Neural cell (in vitro differentiated cells): ENCODE results near the gene PPP2R5A. TPM values are rescaled to one million over a fixed set of nuclear protein-coding genes. Genes with fewer than 3 reads are reported as not detected.

Experiments used
- H2AFZ ChIP-seq: fragments of 200-600, 300-800 bp; sonication (generic), shearing (Covaris generic); 2 replicates; pipeline ENCODE4 v1.6.0; 2014; ENCODE audit warnings: low read depth, mild to moderate bottlenecking, antibody characterized with exemption, low read length, moderate library complexity
- H3F3A ChIP-seq: fragments of 200-600 bp; shearing (Covaris generic); 2 replicates; pipeline ENCODE4 v1.6.1; 2016; ENCODE audit warnings: mild to moderate bottlenecking, moderate library complexity, mixed read lengths, antibody characterized with exemption, low read length; ENCODE audit not compliant: insufficient read depth, poor library complexity, severe bottlenecking
- H3K27ac ChIP-seq: fragments of 200-600, 300-800 bp; sonication (generic), shearing (Covaris generic); 2 replicates; pipeline ENCODE4 v1.5.1; 2014; ENCODE audit warnings: mild to moderate bottlenecking, low read length, moderate library complexity
- H3K27me3 ChIP-seq: fragments of 300-800, 200-600 bp; sonication (generic), shearing (Covaris generic); 2 replicates; pipeline ENCODE4 v1.6.0; 2014; ENCODE audit warnings: mild to moderate bottlenecking, low read depth, low read length, moderate library complexity; ENCODE audit not compliant: insufficient read depth
- H3K36me3 ChIP-seq: fragments of 300-800, 200-600 bp; sonication (generic), shearing (Covaris generic); 2 replicates; pipeline ENCODE4 v1.5.1; 2014; ENCODE audit warnings: mild to moderate bottlenecking, antibody characterized with exemption, low read length, moderate library complexity; ENCODE audit not compliant: insufficient read depth
- H3K4me2 ChIP-seq: fragments of 300-800, 200-600 bp; sonication (generic), shearing (Covaris generic); 2 replicates; pipeline ENCODE4 v1.6.0; 2014; ENCODE audit warnings: mild to moderate bottlenecking, low read length
- H3K4me3 ChIP-seq: fragments of 300-800, 200-600 bp; sonication (generic), shearing (Covaris generic); 2 replicates; pipeline ENCODE4 v1.5.1; 2014; ENCODE audit warnings: mild to moderate bottlenecking, low read length, moderate library complexity
- H3K79me2 ChIP-seq: fragments of 200-600 bp; shearing (Covaris generic); replicated peaks from 2 replicates; pipeline ENCODE4 v1.6.0; 2014; ENCODE audit warnings: mild to moderate bottlenecking, low read length, moderate library complexity; ENCODE audit not compliant: insufficient read depth
- H3K9ac ChIP-seq: fragments of 300-800, 200-600 bp; sonication (generic), shearing (Covaris generic); 2 replicates; pipeline ENCODE4 v1.6.1; 2016; ENCODE audit warnings: mild to moderate bottlenecking, low read length, mixed read lengths
- H3K9me2 ChIP-seq: fragments of 200-600 bp; shearing (Covaris generic); 2 replicates; pipeline ENCODE4 v1.6.1; 2016; ENCODE audit warnings: mild to moderate bottlenecking, low read length, mixed read lengths; ENCODE audit not compliant: insufficient read depth
- H3K9me3 ChIP-seq: fragments of 200-600, 300-800 bp; sonication (generic), shearing (Covaris generic); 2 replicates; pipeline ENCODE4 v1.6.1; 2016; ENCODE audit warnings: mild to moderate bottlenecking, mixed run types, low read length, moderate library complexity, mixed read lengths
- H4K20me1 ChIP-seq: fragments of 200-600 bp; shearing (Covaris generic); 2 replicates; pipeline ENCODE4 v1.6.1; 2016; ENCODE audit warnings: mild to moderate bottlenecking, mixed run types; ENCODE audit not compliant: insufficient read depth
- EP300 ChIP-seq: fragments of 450-650 bp; conservative IDR thresholded peaks from 2 replicates; pipeline ENCODE4 v1.6.1; 2014; ENCODE audit warnings: antibody characterized with exemption, mild to moderate bottlenecking, moderate library complexity; ENCODE audit not compliant: poor library complexity, severe bottlenecking
- EZH2 ChIP-seq: fragments of 200-600, 300-800 bp; shearing (Covaris generic), sonication (generic); IDR thresholded peaks from 2 replicates; pipeline ENCODE4 v1.6.1; 2014; ENCODE audit warnings: antibody characterized with exemption, low read length, borderline replicate concordance, mild to moderate bottlenecking; ENCODE audit not compliant: insufficient read depth, poor library complexity, severe bottlenecking
- MXI1 ChIP-seq: fragments of 450-650 bp; conservative IDR thresholded peaks from 2 replicates; pipeline ENCODE4 v1.6.1; 2014; ENCODE audit warnings: antibody characterized with exemption, mild to moderate bottlenecking; ENCODE audit not compliant: poor library complexity, severe bottlenecking
- RAD21 ChIP-seq: fragments of 450-650 bp; conservative IDR thresholded peaks from 2 replicates; pipeline ENCODE4 v1.6.1; 2014; ENCODE audit warnings: antibody characterized with exemption, mild to moderate bottlenecking, moderate library complexity
- SMC3 ChIP-seq: fragments of 450-650 bp; conservative IDR thresholded peaks from 2 replicates; pipeline ENCODE4 v1.6.1; 2014; ENCODE audit warnings: antibody characterized with exemption, mild to moderate bottlenecking, moderate library complexity; ENCODE audit not compliant: poor library complexity
- TAF1 ChIP-seq: IDR thresholded peaks from 2 replicates; pipeline ENCODE4 v1.6.1; 2012; ENCODE audit warnings: low read depth
- polyA plus RNA-seq: library from polyadenylated mRNA; depleted of rRNA; stranded (reverse); fragments of >200 nt; gene quantifications from 2 replicates; pipeline ENCODE4 v1.2.3, GENCODE V29; 2014
- small RNA-seq, 3 experiments: library from RNA; depleted of rRNA; stranded (forward); fragments of <200 nt; gene quantifications; one replicate each; pipeline ENCODE3, GENCODE V24; 2012

PPP2R5A gene
- polyA plus RNA-seq, 1 donor from 2014 or later = 5.9 TPM

- no peak overlapping the region for H3K9ac ChIP-seq
- H3K4me2 ChIP-seq = no peak overlapping the region
- peaks cover 4% of the 10 kb centered on the region for H3K36me3 ChIP-seq
- TF ChIP-seq RAD21 = no peak
- no peak for TF ChIP-seq TAF1
- TF ChIP-seq EP300 = no peak
- no peak for TF ChIP-seq EZH2
- no peak for TF ChIP-seq SMC3
- no peaks in the 10 kb centered on the region for H3F3A ChIP-seq
- H3K27me3 ChIP-seq = no peaks in the 10 kb centered on the region
- H3K79me2 ChIP-seq = no peaks in the 10 kb centered on the region
- no peaks in the 10 kb centered on the region for H3K9me2 ChIP-seq
- H3K27ac ChIP-seq = no peak overlapping the region
- no peaks in the 10 kb centered on the region for H3K9me3 ChIP-seq
- H3K4me3 ChIP-seq = no peak overlapping the region
- H2AFZ ChIP-seq = no peak overlapping the region
- no peaks in the 10 kb centered on the region for H4K20me1 ChIP-seq
Observed at GRCh38 chr1:212402666-212403321, 117.6 kb downstream of the PPP2R5A start.

DNA sequence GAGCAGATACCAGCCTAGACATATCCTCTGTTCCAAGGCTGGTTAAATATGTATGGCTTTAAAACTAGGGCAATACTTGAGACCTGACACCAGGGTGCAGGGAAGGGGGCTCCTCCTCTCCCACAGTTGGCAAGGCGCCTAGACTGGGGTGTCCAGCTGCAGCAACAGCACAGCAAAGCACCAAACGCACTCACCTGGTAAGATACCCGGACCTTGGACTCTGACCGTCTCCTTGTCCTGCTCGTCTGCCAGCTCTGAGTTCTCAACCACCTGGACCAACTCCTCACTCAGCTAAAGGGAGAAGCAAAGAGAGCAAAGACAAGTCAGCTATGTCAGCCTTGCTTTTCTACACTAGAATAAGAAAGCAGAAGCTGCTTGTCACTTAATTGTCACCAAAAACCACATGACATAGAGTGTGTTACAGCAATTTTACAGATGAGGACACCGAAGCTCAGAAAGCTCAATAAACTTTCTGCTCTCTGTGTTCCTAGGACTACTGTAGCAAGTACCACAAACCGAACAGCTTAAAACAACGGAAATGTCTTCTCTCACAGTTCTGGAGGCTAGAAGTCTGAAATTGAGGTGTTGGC, 125.1 kb downstream of the PPP2R5A start:
- Histone ChIP-seq H3K27ac (no peak overlapping the region), H3K4me3 (no peak overlapping the region), H4K20me1 (no peaks in the 10 kb centered on the region), H3K79me2 (no peaks in the 10 kb centered on the region), H2AFZ (no peak overlapping the region), H3K27me3 (no peaks in the 10 kb centered on the region), H3K9me2 (no peaks in the 10 kb centered on the region), H3K9ac (no peak overlapping the region), H3K9me3 (no peaks in the 10 kb centered on the region), H3K36me3 (no peaks in the 10 kb centered on the region), H3K4me2 (no peak overlapping the region), H3F3A (no peaks in the 10 kb centered on the region)
- TF ChIP-seq EZH2 = no peak
- no peak for TF ChIP-seq MXI1
- TF ChIP-seq RAD21 = no peak

Small RNA genes lying within 50 kb of the gene (small RNA-seq; reads per million reads assigned to genes)
- gene SNORA16B = 0 to 0.08 (median 0) reads per million in 3 experiments

Other genes starting within 250 kb of the PPP2R5A start
- 14.8 and 23.6 TPM in 2 replicates for gene INTS7, start 249.9 kb upstream of the PPP2R5A start, polyA plus RNA-seq
- gene DTL, start 249.7 kb upstream of the PPP2R5A start, polyA plus RNA-seq = 0.76 and 1.1 TPM in 2 replicates
- gene PACC1, start 129.5 kb downstream of the PPP2R5A start, polyA plus RNA-seq = 33.3 and 39.8 TPM in 2 replicates
- 4.8 and 7.9 TPM in 2 replicates for gene NENF, start 147.5 kb downstream of the PPP2R5A start, polyA plus RNA-seq